ENCODE results near the gene SSB.
"Not testable (repeated sequence)": the region's sequence is repeated elsewhere in the genome, so short reads cannot be mapped to it uniquely, and the experiment has no call there.

The SSB gene

DNA sequence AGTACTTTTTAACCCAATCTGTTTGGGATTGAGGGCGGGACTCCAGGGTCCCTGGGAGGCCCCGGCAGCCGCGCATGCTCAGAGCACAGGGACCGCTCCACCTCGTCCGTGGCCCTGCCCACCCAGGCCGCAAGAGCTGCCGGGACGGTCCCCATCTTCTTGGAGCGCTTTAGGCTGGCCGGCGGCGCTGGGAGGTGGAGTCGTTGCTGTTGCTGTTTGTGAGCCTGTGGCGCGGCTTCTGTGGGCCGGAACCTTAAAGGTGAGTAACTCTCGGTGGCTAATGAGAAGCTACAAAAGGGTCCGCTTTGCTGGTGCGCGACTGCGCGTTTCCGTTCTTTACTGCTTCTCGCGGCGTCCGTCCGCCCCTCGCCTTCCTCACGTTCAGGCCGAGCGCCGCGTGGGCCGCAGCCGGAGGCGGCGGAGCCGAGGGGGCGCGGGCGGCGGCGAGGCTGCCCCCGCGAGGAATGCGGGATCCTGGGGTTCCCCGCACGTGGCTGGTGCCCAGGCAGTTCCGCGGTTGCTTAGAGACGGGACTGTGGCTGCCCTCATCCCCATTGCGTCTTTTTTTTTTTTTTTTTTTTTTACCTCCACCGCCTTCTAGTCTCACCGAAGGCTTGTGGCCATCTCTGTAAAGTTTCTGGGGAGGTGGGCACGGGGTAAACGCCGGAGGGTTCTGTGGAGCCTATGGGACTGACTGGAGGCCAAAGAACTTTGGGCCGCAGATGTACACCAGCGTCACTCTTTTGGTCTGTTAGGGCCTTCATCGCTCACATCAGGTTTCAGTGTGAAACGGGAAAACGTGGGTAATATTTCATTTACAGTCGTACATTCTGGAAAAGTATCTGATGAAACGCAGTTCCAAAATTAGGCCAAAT, at the start of gene SSB:
Gene SSB, plus strand, starts transcription at position 154 of the 875 bp plus-strand sequence. CDS start 2,090 bp downstream, outside the sequence.
- Histone ChIP-seq H3K9ac (ENCODE audit: low read length) (peak within 1 kb of the TSS; percentile 84), H3K36me3 (ENCODE audit: control insufficient read depth, insufficient read depth, low read length) (no peaks in the 10 kb centered on the region), H3K4me1 (ENCODE audit: control insufficient read depth, insufficient read depth, low read length) (no peaks in the 10 kb centered on the region), H3K27me3 (ENCODE audit: control insufficient read depth, insufficient read depth, low read length) (no peaks in the 10 kb centered on the region), H3K9me3 (ENCODE audit: control insufficient read depth, low read length) (no peaks in the 10 kb centered on the region), H3K4me3 (ENCODE audit: low read length) (peak within 1 kb of the TSS; percentile 99)

- no peaks in the 10 kb centered on the region for H3K9me3 ChIP-seq (ENCODE audit: control insufficient read depth, low read length)
- no peaks in the 10 kb centered on the region for H3K36me3 ChIP-seq (ENCODE audit: control insufficient read depth, insufficient read depth, low read length)
- no peaks in the 10 kb centered on the region for H3K4me1 ChIP-seq (ENCODE audit: control insufficient read depth, insufficient read depth, low read length)
- no peaks in the 10 kb centered on the region for H3K27me3 ChIP-seq (ENCODE audit: control insufficient read depth, insufficient read depth, low read length)
- H3K4me3 ChIP-seq (ENCODE audit: low read length), result no peak overlapping the region
- H3K9ac ChIP-seq (ENCODE audit: low read length), result no peak overlapping the region
Measured at GRCh38 chr2:169752752-169753151, 45.9 kb upstream of the SSB start.

DNA sequence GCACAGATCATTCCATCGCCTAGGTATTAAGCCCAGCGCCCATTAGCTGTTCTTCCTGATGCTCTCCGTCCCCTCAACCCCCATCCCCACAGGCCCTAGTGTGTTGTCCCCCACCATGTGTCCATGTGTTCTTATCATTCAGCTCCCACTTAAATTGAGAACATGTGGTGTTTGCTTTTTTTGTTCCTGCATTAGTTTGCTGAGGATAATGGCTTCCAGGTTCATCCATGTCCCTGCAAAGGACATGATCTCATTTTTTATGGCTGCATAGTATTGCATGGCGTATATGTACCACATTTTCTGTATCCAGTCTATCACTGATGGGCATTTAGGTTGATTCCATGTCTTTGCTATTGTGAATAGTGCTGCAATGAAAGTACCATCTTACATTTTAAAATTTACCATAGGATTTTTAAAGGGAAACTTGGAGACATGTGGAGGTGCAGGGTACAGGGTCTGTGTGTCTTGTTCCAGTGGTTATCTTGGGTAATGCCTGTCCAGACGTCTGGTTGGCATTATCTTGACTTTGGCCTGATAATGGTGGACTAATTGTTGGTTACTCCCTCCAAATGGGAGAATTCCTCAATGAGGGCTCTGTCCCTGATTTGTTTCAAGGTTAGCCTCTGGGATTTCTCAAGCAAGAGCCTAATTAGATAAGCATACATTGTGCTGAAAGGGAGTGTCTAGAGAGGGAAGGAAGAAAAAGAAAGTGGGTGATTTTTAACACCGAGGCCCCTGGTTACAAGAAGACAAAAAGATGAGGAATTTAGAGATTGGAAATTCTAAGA, 43.4 kb upstream of the SSB start:
- no peaks in the 10 kb centered on the region for H3K9me3 ChIP-seq (ENCODE audit: control insufficient read depth, low read length)
- no peak overlapping the region for H3K9ac ChIP-seq (ENCODE audit: low read length)
- H3K4me1 ChIP-seq (ENCODE audit: control insufficient read depth, insufficient read depth, low read length), result no peaks in the 10 kb centered on the region
- H3K27me3 ChIP-seq (ENCODE audit: control insufficient read depth, insufficient read depth, low read length), result no peaks in the 10 kb centered on the region
- H3K4me3 ChIP-seq (ENCODE audit: low read length), result no peak overlapping the region
- no peaks in the 10 kb centered on the region for H3K36me3 ChIP-seq (ENCODE audit: control insufficient read depth, insufficient read depth, low read length)

- Histone ChIP-seq H3K4me1 (ENCODE audit: control insufficient read depth, insufficient read depth, low read length) (no peaks in the 10 kb centered on the region), H3K27me3 (ENCODE audit: control insufficient read depth, insufficient read depth, low read length) (no peaks in the 10 kb centered on the region), H3K9ac (ENCODE audit: low read length) (no peak overlapping the region), H3K9me3 (ENCODE audit: control insufficient read depth, low read length) (no peaks in the 10 kb centered on the region), H3K36me3 (ENCODE audit: control insufficient read depth, insufficient read depth, low read length) (no peaks in the 10 kb centered on the region), H3K4me3 (ENCODE audit: low read length) (no peak overlapping the region)
Measured at GRCh38 chr2:169756342-169756741, 42.3 kb upstream of the SSB start.

- no peak overlapping the region for H3K4me3 ChIP-seq (ENCODE audit: low read length)
- no peaks in the 10 kb centered on the region for H3K27me3 ChIP-seq (ENCODE audit: control insufficient read depth, insufficient read depth, low read length)
- no peaks in the 10 kb centered on the region for H3K36me3 ChIP-seq (ENCODE audit: control insufficient read depth, insufficient read depth, low read length)
- peaks cover 8% of the 10 kb centered on the region for H3K4me1 ChIP-seq (ENCODE audit: control insufficient read depth, insufficient read depth, low read length)
- H3K9ac ChIP-seq (ENCODE audit: low read length), result no peak overlapping the region
- no peaks in the 10 kb centered on the region for H3K9me3 ChIP-seq (ENCODE audit: control insufficient read depth, low read length)
Measured at GRCh38 chr2:169757356-169757755, 41.3 kb upstream of the SSB start.

GRCh38 chr2:169757778-169758177, 40.9 kb upstream of the SSB start:
- Histone ChIP-seq H3K9me3 (ENCODE audit: control insufficient read depth, low read length) (no peaks in the 10 kb centered on the region), H3K36me3 (ENCODE audit: control insufficient read depth, insufficient read depth, low read length) (no peaks in the 10 kb centered on the region), H3K27me3 (ENCODE audit: control insufficient read depth, insufficient read depth, low read length) (no peaks in the 10 kb centered on the region), H3K4me3 (ENCODE audit: low read length) (no peak overlapping the region), H3K9ac (ENCODE audit: low read length) (no peak overlapping the region), H3K4me1 (ENCODE audit: control insufficient read depth, insufficient read depth, low read length) (peaks cover 9% of the 10 kb centered on the region)

- Histone ChIP-seq H3K9ac (ENCODE audit: low read length) (no peak overlapping the region), H3K4me3 (ENCODE audit: low read length) (no peak overlapping the region), H3K4me1 (ENCODE audit: control insufficient read depth, insufficient read depth, low read length) (peaks cover 9% of the 10 kb centered on the region), H3K9me3 (ENCODE audit: control insufficient read depth, low read length) (no peaks in the 10 kb centered on the region), H3K36me3 (ENCODE audit: control insufficient read depth, insufficient read depth, low read length) (no peaks in the 10 kb centered on the region), H3K27me3 (ENCODE audit: control insufficient read depth, insufficient read depth, low read length) (no peaks in the 10 kb centered on the region)
Measured at GRCh38 chr2:169759987-169760386, 38.7 kb upstream of the SSB start.

- H3K27me3 ChIP-seq (ENCODE audit: control insufficient read depth, insufficient read depth, low read length); H3K4me1 ChIP-seq (ENCODE audit: control insufficient read depth, insufficient read depth, low read length); H3K4me3 ChIP-seq (ENCODE audit: low read length); H3K9ac ChIP-seq (ENCODE audit: low read length); H3K9me3 ChIP-seq (ENCODE audit: control insufficient read depth, low read length); H3K36me3 ChIP-seq (ENCODE audit: control insufficient read depth, insufficient read depth, low read length): not testable (repeated sequence)
Measured at GRCh38 chr2:169760798-169761197, 37.9 kb upstream of the SSB start.

DNA sequence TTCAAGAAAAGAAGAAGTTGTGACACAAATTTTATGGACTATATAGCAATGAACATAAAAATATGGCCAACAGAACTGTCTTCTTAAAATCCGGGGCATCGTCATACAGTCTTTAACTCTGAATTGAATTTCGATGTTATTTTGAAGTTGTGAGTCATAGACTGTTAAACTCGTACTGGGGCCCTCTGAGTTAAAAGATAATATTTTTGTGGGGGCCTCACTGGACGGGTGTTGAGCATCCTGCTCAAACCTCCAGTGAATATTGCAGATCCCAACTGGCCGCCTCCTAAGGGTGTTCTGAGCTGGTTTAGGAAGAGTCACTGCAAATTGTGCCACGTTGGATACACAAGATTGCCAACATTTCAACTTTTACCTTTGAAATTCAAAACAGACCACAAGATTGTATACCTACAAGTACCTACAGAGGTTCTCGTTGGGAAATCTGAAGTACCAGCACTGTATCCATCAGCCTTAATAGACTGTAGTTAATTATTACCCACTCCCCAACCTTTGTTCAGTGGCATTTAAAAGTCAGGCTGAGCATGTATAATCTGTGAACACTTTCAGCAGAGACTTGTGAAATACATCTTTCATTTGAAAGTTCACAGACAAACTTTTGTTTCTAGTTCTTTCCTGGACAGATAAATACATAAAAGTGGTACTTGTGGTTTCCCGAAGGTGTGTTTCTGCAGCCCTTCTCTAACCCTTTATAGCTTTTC, 37.3 kb upstream of the SSB start:
- H3K36me3 ChIP-seq (ENCODE audit: control insufficient read depth, insufficient read depth, low read length), result no peaks in the 10 kb centered on the region
- H3K27me3 ChIP-seq (ENCODE audit: control insufficient read depth, insufficient read depth, low read length), result no peaks in the 10 kb centered on the region
- peaks cover 9% of the 10 kb centered on the region for H3K4me1 ChIP-seq (ENCODE audit: control insufficient read depth, insufficient read depth, low read length)
- no peaks in the 10 kb centered on the region for H3K9me3 ChIP-seq (ENCODE audit: control insufficient read depth, low read length)
- no peak overlapping the region for H3K4me3 ChIP-seq (ENCODE audit: low read length)
- H3K9ac ChIP-seq (ENCODE audit: low read length), result no peak overlapping the region

- Histone ChIP-seq H3K4me3 (ENCODE audit: low read length) (no peak overlapping the region), H3K9ac (ENCODE audit: low read length) (no peak overlapping the region), H3K27me3 (ENCODE audit: control insufficient read depth, insufficient read depth, low read length) (no peaks in the 10 kb centered on the region), H3K4me1 (ENCODE audit: control insufficient read depth, insufficient read depth, low read length) (peaks cover 9% of the 10 kb centered on the region), H3K9me3 (ENCODE audit: control insufficient read depth, low read length) (no peaks in the 10 kb centered on the region), H3K36me3 (ENCODE audit: control insufficient read depth, insufficient read depth, low read length) (no peaks in the 10 kb centered on the region)
Measured at GRCh38 chr2:169761970-169762292, 36.7 kb upstream of the SSB start.

DNA sequence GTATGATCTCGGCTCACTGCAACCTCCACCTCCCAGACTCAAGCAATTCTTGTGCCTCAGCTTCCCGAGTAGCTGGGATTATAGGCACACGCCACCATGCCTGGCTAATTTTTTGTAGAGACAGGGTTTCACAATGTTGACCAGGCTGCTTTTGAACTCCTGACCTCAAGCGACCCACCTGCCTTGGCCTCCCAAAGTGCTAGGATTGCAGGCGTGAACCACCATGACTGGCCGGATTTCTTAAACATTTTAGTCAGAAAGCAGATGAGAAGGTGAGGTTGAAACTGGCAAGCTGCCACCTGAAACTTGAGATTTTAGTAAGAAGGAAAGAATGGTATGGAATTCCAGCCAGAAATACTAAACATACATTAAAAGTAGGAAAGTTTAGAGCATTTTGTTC, 33.1 kb upstream of the SSB start:
- Histone ChIP-seq H3K9ac (ENCODE audit: low read length) (no peak overlapping the region), H3K4me1 (ENCODE audit: control insufficient read depth, insufficient read depth, low read length) (peaks cover 9% of the 10 kb centered on the region), H3K27me3 (ENCODE audit: control insufficient read depth, insufficient read depth, low read length) (peaks cover 16% of the 10 kb centered on the region), H3K36me3 (ENCODE audit: control insufficient read depth, insufficient read depth, low read length) (no peaks in the 10 kb centered on the region), H3K9me3 (ENCODE audit: control insufficient read depth, low read length) (no peaks in the 10 kb centered on the region), H3K4me3 (ENCODE audit: low read length) (no peak overlapping the region)

All from mucosa of stomach (tissue), 1 donor.